HG03558 (cell line): ENCODE results near the gene SAMD8.
"Not testable (repeated sequence)": the region's sequence is repeated elsewhere in the genome, so short reads cannot be mapped to it uniquely, and the experiment has no call there.

ENCODE experiments used
- ATAC-seq: cut with Tn5 transposase; IDR thresholded peaks from one replicate; pipeline ENCODE4 v1.9.1; 2021; ENCODE audit warnings: moderate number of reproducible peaks; ENCODE audit not compliant: unreplicated experiment; ENCODE audit errors: extremely low read depth

The SAMD8 gene

GRCh38 chr10:75129537-75129936 lies 18.1 kb downstream of the SAMD8 start:
- no peak for ATAC-seq

- ATAC-seq = not testable (repeated sequence)
Observed at GRCh38 chr10:75133701-75134100, 22.2 kb downstream of the SAMD8 start.

GRCh38 chr10:75136346-75136745 lies 24.9 kb downstream of the SAMD8 start:
- no peak for ATAC-seq

- ATAC-seq = no peak
Observed at GRCh38 chr10:75137533-75138438, 26.3 kb downstream of the SAMD8 start.

- no peak for ATAC-seq
Observed at GRCh38 chr10:75140246-75140645, 28.8 kb downstream of the SAMD8 start.

- no peak for ATAC-seq
Observed at GRCh38 chr10:75143353-75143752, 31.9 kb downstream of the SAMD8 start.

- ATAC-seq = no peak
Observed at GRCh38 chr10:75145590-75145989, 34.1 kb downstream of the SAMD8 start.

GRCh38 chr10:75146780-75147179 lies 35.3 kb downstream of the SAMD8 start:
- ATAC-seq = no peak

- ATAC-seq = no peak
Observed at GRCh38 chr10:75150656-75151055, 39.2 kb downstream of the SAMD8 start.

GRCh38 chr10:75159519-75159918 lies 48.1 kb downstream of the SAMD8 start:
- no peak for ATAC-seq

- ATAC-seq = peak; percentile 83
Observed at GRCh38 chr10:75165684-75166622, 54.5 kb downstream of the SAMD8 start.

GRCh38 chr10:75166623-75166972 lies 55.1 kb downstream of the SAMD8 start:
- ATAC-seq = peak; percentile 13

- ATAC-seq = no peak
Observed at GRCh38 chr10:75168275-75168674, 56.8 kb downstream of the SAMD8 start.

GRCh38 chr10:75170215-75170614 lies 58.8 kb downstream of the SAMD8 start:
- no peak for ATAC-seq

GRCh38 chr10:75175046-75175445 lies 63.6 kb downstream of the SAMD8 start:
- no peak for ATAC-seq

- no peak for ATAC-seq
Observed at GRCh38 chr10:75176046-75176445, 64.6 kb downstream of the SAMD8 start.

- no peak for ATAC-seq
Observed at GRCh38 chr10:75176736-75177135, 65.3 kb downstream of the SAMD8 start.

GRCh38 chr10:75179657-75180177 lies 68.3 kb downstream of the SAMD8 start:
- no peak for ATAC-seq

GRCh38 chr10:75180592-75180991 lies 69.1 kb downstream of the SAMD8 start:
- ATAC-seq = no peak

GRCh38 chr10:75181073-75181472 lies 69.6 kb downstream of the SAMD8 start:
- ATAC-seq = no peak

- ATAC-seq = no peak
Observed at GRCh38 chr10:75186310-75186709, 74.9 kb downstream of the SAMD8 start.
